GM12874 (cell line): ENCODE measurements around the gene CRISPLD2.

Source experiments
- TF ChIP-seq, protein P1 (sequence below): IDR thresholded peaks from 2 replicates; pipeline ENCODE4 v1.5.1; 2011; ENCODE audit warnings: low read depth, mild to moderate bottlenecking, control low read depth, low read length, moderate library complexity; ENCODE audit not compliant: insufficient read depth

CRISPLD2 gene

DNA sequence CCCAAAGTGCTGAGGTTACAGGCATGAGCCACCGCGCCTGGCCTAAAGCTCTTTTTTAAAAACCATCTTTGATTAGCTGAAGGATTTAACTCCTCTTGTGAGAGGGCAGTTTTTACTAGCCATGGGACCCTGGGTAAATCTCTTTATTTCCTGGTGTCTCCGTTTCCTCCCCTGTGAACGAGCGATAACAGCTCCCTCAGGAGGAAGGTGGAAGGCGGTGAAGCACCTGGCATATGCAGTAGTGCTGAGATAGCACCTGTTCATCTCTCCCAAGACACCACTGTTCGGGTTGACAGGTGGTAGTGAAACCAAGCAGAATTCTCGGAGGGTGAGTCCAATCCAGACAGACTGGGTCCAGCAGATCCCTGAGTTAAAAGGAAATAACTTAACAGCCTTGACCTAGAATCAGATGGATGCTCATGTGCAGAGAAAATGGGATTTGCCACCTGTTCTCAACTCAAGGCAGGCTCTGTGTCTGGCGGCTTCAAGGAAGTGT is 86.2 kb downstream of the CRISPLD2 start:
- TF ChIP-seq, protein P1, sequence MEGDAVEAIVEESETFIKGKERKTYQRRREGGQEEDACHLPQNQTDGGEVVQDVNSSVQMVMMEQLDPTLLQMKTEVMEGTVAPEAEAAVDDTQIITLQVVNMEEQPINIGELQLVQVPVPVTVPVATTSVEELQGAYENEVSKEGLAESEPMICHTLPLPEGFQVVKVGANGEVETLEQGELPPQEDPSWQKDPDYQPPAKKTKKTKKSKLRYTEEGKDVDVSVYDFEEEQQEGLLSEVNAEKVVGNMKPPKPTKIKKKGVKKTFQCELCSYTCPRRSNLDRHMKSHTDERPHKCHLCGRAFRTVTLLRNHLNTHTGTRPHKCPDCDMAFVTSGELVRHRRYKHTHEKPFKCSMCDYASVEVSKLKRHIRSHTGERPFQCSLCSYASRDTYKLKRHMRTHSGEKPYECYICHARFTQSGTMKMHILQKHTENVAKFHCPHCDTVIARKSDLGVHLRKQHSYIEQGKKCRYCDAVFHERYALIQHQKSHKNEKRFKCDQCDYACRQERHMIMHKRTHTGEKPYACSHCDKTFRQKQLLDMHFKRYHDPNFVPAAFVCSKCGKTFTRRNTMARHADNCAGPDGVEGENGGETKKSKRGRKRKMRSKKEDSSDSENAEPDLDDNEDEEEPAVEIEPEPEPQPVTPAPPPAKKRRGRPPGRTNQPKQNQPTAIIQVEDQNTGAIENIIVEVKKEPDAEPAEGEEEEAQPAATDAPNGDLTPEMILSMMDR, result no peak

DNA sequence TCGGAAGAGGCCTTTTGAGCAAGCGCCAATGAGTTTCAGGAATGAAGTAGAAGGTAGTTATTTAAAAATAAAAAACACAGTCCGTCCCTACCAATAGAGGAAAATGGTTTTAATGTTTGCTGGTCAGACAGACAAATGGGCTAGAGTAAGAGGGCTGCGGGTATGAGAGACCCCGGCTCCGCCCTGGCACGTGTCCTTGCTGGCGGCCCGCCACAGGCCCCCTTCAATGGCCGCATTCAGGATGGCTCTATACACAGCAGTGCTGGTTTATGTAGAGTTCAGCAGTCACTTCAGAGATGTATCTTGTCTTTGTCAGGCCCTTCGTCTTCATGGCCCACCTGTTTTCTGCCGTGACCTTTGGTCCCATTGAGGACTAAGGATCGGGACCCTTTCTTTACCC is 87.3 kb downstream of the CRISPLD2 start:
- TF ChIP-seq, protein P1, result no peak

DNA sequence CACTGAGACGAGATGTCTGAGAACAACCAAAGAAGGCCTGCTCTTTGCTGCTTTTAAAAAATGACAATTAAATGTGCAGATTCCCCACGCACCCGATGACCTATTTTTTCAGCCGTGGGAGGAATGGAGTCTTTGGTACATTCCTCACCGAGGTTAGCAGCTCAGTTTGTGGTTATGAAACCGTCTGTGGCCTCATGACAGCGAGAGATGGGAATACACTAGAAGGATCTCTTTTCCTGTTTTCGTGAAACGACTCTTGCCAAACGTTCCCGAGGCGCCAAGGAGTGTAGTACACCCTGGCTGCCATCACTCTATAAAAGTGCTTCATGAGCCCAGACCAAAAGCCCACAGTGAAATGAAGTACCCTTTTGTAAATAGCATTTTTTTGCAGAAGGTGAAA is 87.8 kb downstream of the CRISPLD2 start:
- TF ChIP-seq, protein P1, result no peak

DNA sequence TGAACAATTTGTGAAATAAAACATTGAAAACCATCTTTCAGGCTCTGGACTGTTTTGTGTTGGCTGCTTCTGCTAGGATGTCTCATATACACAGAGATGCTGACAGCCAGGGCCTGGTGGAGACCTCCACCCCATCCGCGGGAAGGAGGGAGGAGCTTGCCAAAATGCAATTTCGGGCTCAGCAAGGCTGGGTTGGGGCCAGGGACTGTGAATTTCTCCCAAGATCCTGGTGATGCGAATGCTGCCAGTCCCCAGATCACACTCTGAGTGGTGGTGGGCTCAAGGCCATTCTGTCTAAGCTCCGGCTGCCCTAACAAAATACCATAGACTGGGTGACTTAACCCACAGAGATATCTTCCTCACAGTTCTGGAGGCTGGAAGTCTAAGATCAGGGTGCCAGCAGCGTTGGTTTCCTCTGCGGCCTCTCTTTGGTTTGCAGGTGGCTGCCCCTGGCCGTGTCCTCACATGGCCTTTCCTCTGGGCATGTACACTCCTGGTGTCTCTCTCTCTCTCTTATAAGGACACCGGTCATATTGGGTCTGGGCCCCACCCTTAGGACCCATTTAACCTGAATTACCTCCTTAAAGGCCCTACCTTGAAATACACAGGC is 89.8 kb downstream of the CRISPLD2 start:
- TF ChIP-seq, protein P1, result no peak

DNA sequence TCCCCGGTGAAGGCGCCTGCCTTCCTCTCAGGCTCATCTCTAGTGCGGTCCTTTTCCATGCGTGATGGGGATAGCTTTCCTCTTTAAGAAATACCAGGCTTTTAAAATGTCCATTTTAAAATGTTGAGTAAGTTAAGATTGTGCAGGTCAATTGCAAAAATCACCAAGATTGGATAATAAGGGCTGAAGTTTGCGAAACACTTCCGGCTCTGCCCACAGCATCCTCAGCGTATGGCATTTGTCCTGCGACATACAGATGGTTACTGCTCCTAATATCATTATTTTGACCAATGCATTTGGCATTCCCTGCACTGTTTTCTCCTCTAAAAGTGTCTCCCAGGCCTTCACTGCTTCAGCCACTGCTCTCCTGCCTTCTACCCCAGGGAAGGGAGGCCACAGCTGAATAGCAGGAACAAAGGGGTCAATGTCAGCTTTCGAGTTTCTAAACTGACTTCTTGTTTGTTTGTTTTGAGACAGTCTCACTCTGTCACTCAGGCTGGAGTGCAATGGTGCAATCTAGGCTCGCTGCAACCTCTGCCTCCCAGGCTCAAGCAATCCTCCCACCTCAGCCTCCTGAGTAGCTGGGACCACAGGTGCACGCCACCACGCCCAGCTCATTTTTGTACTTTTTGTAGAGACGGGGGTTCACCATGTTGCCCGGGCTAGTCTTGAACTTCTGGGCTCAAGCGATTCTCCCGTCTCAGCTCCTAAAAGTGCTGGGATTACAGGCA is 91.9 kb downstream of the CRISPLD2 start:
- TF ChIP-seq, protein P1, result no peak

DNA sequence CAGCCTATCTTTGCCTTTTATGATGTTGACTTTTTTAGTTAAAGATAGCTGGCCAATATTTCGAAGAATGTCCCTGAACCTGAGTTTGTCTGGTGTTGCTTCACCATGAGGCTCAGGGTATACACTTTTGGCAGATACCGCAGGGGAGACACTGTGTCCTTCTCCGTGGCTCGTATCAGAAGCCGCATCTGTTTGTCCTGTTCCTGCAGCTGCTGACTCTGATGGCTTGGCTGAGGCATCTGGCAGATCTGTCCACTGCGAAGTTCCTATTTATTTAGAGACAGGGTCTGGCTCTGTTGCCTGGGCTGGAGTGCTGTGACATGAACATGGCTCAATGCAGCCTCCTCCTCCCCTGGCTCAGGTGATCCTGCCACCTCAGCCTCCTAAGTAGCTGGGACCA is 93.5 kb downstream of the CRISPLD2 start:
- TF ChIP-seq, protein P1, result no peak

DNA sequence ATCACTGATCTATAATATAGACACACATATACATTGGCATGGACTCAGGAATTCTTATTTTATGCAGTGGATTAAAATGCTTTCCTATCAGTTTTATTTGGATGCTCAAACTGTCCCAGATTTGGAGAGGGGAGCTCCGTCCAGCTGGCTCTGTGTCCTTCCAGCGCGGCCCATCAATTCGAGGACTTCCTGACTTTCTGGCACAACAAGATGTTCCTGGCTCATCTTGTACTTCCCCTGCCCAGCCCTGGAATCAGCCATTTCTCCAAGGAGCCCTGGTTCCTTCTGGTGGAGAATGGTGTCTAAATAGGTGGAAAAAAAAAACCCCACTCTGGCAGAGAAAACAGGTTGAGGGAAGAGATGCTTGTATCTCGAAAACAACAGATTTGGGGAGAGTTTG is 94.5 kb downstream of the CRISPLD2 start:
- TF ChIP-seq, protein P1, result no peak
